Esophagus squamous epithelium (tissue), 4 donors: Measurements from ENCODE around the gene SH3RF2.

Experiments
- POLR2A ChIP-seq, 4 donors: fragments of 450-650 bp; IDR thresholded peaks; one replicate each; pipeline ENCODE4 v1.6.1; 2017; ENCODE audit warnings: antibody characterized with exemption in 4 of 4, mild to moderate bottlenecking in 4 of 4, moderate library complexity in 3 of 4
- TF ChIP-seq, protein P1 (sequence below), 6 experiments: fragments of 450-650 bp in 4 of 6; fragments of 200-600 bp in 2 of 6; sonication (generic) in 2 of 6; IDR thresholded peaks; one replicate each; pipeline ENCODE4 v1.5.1; 2016 to 2019; ENCODE audit warnings: antibody characterized with exemption in 6 of 6, mild to moderate bottlenecking in 4 of 6, moderate library complexity in 4 of 6

DNA sequence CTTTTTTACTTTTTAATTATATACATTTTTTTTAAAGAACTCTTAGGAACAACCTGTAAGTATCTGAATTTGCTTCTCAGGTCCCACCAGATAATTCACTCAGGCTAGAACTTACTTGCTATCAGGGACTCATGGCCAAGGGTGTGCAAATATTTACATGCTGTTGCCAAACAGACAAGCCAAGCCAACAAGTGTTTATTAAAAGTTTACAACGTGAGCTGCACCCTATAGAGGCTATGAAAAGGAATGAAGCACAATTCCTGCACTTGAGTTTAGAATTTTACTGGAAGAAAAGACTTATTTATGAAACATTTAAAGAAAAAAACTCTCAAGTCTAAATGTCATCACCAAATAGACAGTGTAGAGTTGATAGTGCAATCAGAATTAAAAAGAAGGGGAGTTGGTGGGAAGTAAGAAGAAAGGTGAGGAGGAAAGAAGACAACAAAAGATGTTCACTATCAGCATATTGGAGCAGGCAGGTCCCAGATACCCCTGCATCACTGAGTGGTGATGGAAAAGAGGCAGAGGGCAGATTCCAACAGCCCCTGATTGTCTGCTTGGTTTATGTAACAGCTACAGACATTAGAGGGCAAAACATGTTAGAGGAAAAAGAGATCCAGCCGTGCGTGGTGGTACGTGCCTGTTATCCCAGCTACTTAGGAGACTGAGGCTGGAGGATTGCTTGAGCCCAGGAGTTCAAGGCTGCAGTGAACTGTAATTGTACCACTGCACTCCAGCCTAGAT, 32.8 kb downstream of the SH3RF2 start:
- TF ChIP-seq, protein P1, sequence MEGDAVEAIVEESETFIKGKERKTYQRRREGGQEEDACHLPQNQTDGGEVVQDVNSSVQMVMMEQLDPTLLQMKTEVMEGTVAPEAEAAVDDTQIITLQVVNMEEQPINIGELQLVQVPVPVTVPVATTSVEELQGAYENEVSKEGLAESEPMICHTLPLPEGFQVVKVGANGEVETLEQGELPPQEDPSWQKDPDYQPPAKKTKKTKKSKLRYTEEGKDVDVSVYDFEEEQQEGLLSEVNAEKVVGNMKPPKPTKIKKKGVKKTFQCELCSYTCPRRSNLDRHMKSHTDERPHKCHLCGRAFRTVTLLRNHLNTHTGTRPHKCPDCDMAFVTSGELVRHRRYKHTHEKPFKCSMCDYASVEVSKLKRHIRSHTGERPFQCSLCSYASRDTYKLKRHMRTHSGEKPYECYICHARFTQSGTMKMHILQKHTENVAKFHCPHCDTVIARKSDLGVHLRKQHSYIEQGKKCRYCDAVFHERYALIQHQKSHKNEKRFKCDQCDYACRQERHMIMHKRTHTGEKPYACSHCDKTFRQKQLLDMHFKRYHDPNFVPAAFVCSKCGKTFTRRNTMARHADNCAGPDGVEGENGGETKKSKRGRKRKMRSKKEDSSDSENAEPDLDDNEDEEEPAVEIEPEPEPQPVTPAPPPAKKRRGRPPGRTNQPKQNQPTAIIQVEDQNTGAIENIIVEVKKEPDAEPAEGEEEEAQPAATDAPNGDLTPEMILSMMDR (IDR thresholded peaks at IDR 0.05), result no peak
- no peak for TF ChIP-seq POLR2A (IDR thresholded peaks at IDR 0.05)
